GF-D8 (cell line): ENCODE results near the gene DNAAF5.

Experiments
- DNase-seq: peaks from one replicate; lab custom pipeline; 2025; lab: John Stamatoyannopoulos, UW

DNAAF5 gene

DNA sequence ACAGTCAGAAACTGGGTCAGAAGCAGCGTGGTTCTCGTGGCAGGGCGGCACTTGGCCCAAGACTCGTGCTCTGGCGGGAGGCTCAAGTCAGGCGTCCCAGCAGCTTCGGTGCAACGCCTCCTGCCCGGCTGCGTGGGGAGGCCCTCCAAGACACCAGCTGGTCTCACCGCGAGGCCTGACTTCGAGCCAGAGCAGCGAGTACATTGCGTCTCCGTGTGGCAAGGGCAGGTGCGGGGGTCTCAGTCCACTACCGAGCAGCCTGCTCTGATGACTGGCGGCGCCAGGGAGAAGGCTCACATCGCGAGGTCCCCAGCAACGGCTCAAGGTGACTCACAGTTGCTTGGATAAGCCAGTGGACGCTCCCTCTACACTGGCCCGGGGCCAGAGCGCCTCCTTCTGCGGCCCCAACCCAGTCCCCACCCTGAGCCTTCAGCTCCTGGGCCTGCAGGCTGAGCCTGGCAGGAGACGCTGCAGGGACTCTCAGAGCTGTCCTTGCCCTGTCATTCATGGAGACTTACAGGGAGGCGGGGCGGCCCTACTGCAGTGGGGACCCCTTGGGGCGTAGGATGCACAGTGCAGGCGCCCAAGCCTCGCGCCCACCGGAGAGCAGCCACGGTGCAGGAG is 42.5 kb downstream of the DNAAF5 start:
- DNase-seq: no peak

DNA sequence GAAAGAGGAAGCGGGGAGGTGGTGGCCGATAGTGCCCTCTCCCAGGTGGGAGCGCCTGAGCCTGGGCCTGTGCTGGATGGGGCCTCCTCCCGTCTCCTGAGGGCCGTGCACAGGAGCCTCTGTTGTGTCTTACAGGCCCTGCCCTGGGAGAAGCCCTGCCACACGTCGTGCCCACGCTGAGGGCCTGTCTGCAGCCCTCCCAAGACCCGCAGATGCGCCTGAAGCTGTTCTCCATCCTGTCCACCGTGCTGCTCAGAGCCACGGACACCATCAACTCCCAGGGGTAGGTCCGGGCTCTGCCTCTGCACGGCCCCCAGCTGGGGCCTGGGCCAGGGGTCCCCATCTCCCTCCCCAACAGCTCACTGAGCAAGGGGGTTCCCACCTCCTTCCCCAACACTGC is 43.8 kb downstream of the DNAAF5 start:
- DNase-seq: no peak

DNA sequence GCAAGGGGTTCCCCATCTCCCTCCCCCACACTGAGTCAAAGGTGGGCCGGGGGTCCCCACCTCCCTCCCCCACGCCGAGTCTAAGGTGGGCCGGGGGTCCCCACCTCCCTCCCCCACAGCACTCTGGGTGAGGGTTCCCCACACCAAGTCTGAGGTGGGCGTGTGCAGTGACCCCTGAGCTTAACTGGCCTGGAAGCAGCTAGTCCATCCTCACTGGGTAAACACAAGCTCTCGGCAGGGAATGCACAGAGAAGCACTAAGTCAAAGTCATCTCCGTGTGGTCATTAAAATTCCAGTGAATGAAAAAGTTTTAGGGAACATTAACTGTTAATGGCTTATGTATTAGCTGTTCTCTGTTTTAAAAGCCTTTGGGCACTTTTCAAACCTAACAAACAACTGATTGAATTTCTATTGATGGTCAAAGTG is 44.3 kb downstream of the DNAAF5 start:
- no peak for DNase-seq

DNA sequence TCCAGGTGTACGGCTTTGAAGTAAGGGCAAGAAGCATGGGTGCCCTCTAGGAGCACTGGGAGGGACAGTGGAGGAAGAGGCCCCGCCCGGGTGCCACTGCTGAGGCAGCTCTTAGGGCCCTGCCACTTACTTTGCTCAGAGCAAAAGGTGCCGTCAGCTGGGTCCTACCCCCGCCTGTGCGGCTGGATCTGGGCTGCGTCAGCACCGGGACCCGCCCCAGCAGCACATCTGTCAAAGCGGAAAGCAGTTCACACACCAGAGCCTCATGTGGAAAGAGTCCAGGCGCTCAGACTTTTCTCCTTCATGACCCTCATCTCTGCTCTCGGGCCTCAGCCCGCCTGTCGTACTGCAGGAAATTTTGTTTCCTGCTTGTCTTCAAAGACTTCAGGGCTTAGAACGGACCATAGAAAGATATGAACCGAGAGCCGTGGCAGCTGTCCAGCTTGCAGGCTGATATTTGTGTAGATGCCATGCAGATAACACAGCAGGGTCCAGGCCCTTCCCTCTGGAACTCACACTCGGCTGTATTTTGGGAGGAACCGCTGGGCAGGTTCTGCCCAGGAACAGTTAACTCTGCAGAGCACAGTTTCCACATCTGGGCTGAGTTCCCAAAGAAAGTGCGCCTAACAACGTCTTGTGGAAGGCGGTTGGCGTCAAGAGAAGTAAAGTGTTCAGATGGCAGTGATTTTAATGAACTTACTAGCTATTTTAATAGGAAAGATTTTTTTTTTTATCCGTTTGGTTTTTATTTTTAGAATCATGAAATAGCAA is 44.9 kb downstream of the DNAAF5 start:
- DNase-seq: no peak

DNA sequence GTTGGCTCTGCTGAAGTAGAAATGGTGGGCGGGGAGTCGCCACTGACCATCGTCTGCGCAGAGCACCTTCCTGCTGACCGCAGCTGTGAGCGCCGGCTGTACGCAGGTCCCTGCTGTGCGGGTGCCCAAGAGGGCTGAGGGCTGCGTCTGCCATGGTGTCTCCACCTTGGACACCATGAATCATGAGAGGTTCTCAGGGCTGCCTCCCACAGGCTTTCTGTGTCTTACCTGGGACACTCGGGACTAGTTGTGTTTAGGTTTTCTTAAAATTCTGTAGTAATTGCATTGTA is 45.5 kb downstream of the DNAAF5 start:
- DNase-seq: no peak

DNA sequence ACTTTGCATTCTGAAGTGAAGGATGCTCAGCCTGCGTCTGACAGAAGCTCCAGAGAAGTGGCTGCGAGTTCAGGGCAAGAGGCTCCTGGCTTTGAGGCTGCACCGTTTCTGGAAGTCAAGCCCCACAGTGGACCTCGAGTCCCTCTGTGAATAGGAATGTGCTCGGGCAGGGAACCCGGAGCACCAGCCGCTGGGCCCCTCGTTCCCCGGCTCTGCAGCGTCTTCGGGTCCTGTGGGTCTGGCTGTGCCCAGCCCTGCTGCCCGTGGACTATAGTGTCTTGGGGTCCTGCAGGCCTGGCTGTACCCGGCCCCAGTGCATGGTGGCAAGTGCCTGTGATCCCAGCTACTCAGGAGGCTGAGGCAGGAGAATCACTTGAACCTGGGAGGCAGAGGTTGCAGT is 45.9 kb downstream of the DNAAF5 start:
- DNase-seq: no peak

DNA sequence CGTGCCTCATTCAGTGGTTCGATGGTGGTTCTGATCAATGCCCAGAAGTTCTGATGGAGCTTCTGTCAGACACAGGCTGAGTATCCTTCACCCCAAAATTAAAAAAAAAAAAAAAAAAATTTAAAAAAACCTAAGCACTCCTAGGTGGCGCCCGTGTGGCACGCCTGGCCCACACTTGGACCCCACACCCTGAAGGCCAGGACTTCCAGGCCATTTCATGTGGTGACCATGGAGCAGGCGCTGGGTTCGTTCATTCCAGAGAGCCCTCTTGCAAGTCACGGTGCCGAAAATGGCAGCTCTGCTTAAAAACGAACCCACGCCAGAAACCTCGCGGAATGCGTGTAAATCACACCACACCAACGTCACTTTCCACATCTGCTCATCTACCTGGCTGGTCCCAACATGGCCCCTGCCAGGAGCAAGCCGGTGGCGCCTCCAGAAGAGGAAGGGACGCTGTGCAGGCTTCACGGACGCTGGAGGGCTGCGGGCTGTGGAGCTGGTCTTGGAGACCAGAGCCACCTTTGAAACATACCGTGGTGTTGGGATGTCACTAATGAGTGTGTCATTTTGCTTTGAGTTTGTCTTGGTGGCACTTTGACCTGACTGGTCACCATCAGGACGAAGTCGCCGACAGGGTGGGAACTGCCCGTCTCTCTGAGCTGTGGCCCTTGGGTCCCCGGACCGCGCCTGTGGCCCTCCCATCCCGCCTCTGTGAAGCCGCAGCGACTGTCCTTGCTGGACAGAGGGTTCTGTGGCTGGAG is 46.5 kb downstream of the DNAAF5 start:
- no peak for DNase-seq

DNA sequence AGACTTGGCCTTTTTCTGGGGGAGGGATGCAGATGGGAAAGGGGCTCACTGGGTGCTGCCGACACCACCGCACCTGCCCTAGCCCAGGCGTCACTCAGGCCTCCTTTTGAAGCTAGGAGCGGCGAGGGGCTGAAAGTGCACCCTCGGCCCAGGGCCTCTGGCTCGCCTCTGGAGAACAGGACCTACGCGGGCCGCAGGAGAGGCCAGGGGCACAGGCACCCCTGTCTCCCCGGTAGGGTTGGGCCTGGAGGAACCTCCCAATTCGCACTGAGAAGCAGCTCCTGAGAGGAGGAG is 47.1 kb downstream of the DNAAF5 start:
- no peak for DNase-seq

DNA sequence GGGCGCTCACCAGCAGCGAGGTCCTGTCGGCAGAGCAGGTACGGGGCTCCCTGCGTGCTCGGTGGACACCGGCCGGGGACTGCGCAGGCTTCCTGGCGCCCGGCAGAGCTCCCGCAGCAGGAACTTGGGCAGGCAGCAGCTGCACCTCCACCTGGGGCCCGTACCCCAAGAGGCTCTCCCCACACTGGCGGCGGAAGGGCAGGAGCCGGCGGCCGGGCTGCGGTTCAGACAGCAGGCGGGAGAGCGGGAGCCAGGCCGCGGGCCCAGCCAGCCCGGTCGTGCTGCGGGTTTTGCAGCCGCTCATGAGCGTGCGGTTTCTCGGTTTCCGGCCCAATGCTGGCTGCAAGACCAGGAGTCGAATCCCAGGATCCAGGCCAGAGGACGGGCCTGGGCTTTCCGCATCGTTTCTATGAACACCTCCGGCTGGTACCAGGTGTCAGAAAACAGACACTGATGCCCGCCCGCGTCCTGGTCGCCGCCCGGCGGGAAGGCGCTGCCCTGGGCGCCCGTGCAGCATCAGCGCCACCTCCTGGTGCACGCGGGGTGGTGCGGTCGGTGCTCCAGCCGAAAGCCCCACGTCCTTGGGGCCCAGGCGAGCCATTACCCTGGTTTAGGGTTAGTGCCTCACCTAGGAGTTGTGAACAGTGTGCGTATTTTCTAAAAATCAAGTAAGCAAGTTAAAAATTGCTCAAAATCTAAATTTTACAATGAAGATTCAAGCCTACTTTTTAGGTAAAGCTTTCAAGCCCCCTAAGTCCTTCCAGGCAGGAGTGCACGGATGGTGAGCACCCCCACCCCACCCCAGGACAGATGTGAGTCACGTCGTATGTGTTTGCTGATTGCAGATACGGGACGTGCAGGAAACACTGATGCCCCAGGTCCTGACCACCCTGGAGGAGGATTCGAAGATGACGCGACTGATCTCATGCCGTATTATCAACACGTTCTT is 47.9 kb downstream of the DNAAF5 start:
- DNase-seq: no peak

DNA sequence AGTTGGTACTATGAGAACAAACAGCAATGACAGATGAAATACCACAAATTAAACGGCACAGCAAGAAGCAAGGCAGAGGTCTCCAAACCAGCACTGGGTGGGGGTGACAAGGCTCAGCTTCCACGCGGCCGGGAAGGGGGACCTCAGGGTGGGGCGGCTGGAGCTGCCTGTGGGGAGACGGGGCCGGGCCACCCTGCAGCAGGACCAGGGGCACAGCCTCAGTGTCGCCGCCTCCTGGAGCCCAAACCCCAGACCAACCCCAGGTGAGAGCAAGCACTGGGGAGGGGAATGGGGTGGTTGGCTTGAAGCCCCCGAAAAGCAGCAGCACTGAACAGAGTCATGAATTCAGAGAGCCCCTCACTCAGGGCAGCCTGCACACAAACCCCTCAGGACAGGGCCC is 49.9 kb downstream of the DNAAF5 start:
- DNase-seq: no peak

DNA sequence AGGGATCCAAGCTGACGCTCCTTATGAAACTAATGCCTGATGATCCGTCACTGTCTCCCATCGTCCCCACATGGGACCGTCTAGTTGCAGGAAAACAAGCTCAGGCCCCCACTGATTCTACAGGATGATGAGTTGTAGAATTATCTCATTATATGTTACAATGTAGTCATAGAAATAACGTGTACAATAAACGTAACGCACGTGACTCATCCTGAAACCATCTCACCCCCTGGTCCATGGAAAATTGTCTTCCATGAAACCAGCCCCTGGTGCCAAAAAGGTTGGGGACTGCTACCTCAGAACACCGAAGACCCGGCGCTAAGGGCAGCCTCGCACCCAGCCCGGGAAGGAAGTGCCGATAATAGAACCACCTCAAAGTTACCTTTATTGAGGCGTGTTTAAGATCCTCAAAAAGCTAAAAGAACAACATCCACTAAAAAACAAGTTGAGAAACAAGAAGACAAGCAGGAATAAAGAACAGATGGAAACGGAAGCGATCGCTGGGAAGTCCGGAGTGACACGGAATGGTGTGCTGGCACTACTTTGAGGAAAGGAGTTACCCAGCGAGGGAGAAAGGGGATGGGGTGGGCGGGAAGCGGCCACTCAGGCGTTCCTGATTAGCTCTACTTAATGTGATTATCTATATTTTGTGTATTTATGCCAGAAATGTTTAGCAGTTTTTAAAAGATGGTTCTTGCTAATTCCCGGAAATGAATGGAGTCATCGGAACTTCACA is 50.7 kb downstream of the DNAAF5 start:
- DNase-seq: no peak

DNA sequence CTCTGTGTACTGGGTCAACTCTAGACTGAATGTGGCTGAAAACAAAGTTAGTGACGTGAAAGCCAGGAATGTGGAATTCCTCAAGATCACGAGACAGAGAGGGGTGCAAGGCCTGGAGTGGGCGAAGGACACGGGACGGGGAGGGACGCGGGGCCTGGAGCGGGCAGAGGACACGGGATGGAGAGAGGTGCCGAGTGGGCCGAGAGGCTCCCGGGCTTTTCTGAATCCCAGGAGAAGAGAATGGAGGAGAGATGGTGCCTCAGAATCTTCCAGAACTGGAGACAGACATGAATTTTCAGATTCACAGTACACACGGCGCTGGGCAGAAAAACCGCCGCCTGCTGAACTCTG is 51.2 kb downstream of the DNAAF5 start:
- DNase-seq: no peak

DNA sequence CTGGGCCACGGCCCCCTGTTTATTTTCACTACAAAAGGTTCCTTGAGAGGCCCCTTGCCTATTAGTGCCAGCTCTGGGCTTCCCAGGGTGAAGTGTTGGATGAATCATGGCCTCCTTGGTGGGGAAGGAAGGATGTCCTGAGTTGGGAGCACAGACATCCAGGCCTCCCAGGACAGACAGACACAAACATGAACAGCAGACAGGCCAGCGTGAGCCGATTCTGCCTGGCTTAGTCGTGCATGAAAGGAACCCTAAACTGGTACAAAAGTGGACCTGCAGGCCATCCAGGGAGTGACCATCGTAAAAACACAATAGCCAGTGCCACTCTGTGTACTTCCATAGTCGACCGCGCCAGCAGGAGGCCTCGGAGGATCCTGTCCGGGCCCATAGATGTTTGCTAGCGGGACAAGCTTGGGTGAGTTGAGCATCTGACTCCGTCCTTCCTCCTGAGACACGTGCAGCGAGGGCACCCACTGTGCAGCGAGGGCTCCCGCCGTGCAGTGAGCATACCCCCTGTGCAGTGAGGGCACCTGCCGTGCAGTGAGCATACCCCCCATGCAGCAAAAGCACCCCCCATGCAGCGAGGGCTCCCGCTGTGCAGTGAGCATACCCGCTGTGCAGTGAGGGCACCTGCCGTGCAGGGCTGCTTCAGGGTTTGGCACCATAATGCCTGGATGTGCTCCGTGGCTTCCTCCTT is 51.9 kb downstream of the DNAAF5 start:
- no peak for DNase-seq

DNA sequence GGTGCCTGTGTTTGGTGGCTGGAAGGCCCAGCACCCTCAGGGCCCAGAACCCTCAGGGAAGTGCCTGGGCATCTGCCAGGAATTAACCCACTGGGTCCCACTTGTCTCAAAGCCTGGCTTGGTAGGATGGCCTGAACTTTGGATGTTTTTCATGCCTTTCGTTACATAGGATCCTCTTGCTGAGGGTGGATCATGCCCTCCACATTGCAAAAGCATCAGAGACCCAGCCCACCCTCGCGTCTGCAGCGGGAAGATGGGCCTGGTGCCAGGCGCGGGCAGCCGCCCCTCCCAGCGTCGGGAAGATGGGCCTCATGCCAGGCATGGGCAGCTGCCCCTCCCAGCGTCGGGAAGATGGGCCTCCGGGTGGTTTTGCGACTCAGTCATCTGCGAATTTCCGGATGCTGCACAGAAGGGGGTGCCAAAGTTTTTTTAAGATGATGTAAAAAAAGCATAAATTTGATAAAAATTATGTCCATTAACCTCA is 52.5 kb downstream of the DNAAF5 start:
- DNase-seq: no peak

DNA sequence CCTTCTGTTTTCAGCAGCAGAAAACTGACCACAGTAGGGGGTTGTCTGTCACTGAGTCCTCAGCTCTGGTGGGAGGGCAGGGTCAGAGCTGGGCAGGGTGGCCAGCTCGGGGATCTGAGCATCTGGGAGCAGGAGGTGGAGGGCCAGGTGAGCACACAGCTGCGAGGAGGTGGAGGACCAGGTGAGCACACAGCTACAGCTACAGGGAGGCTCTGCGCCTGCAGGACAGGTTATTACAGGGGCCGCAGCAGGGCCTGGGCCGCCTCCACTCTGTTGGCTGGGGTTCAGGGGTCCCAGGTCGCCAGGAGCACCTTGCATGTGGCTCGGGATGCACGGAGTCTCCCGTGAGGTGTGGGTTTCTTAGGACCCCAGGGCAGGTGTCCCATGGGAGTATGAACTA is 53.0 kb downstream of the DNAAF5 start:
- DNase-seq: no peak

DNA sequence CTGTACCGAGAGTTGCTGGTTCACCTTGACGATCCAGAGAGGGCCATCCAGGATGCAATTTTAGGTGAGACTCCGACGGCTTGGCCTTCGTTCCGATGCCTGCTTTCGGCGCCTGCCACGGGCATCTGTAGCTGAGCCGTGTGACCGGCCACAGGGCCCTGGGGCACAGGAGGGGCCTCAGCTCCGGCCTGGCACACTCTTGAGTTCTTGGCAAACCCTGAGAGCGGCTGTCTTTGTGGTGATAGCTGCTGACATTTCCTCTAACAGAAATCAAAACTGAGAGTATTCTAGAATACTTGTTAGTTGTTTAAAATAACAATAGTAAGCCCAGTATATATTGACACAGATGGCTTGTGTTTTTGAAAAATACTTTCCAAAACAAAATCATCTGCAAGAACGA is 53.6 kb downstream of the DNAAF5 start:
- DNase-seq: no peak

DNA sequence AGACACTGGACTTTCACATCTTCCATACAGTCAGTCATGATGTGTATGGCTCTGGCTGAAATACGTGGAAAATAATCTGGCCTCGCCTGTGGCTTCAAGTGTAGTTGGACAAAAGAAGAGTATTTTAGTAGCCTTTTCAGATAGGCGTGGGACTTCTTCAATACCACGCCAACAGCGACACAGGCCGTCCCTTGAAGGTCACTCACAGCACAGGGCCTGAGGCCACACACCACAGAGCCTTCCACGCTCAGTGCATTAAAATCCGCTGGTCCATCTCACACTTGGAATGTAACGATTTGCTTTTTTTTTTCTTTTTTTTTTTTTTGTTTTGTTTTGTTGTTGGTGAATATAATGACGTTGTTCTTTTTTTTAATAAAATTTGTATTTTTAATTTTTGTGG is 54.0 kb downstream of the DNAAF5 start:
- DNase-seq: no peak

DNA sequence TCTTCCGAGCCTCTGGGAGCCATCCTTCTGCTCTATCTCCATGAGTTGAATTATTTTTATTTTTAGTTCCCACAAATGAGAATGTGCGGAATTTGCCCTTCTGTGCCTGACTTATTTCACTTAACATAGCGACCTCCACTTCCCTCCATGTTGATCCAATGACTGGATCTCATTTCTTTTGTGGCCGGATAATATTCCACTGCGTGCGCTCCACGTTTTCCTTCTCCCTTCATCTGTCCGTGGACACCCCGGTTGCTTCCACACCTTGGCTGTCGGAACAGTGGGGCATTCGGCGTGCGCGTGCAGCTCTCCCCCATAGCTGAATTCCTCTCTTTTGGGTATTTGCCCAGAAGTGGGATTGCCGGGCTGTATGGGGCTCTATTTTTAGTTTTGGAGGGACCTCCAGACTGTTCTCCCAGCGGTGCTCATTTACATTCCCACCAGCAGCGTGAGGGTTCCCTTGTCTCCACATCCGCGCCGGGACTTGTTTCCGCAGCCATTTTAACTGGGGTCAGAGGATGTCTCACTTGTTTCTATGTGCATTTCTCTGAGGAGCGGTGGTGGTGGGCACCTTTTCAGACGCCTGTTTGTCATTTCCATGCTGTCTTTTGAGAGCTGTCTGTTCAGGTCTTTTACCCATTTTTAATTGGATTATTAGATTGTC is 54.8 kb downstream of the DNAAF5 start:
- no peak for DNase-seq

DNA sequence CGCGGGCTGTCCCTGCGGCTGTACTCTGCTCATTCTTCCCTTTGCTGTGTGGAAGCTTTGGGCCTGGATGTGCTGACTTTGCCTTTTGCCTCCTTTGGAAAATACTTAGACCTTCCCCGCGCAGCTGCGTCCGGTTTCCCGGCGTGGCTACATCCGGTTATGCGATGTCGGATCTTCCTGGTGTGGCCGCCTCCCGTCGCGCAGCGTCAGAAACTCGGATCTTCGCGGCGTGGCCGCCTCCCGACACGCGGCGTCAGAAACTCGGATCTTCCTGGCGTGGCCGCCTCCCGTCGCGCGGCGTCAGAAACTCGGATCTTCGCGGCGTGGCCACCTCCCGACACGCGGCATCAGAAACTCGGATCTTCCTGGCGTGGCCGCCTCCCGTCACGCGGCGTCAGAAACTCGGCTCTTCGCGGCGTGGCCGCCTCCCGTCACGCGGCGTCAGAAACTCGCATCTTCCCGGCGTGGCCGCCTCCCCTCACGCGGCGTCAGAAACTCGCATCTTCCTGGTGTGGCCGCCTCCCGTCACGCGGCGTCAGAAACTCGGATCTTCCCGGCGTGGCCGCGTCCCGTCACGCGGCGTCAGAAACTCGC is 55.5 kb downstream of the DNAAF5 start:
- DNase-seq: no peak
